Glomerular visceral epithelial cell (primary cell): Measurements from ENCODE around the gene MIP.
"Not testable (repeated sequence)": the region's sequence is repeated elsewhere in the genome, so short reads cannot be mapped to it uniquely, and the experiment has no call there.

Source experiments
- DNase-seq: peaks from one replicate; pipeline ENCODE4 v3.0.0-alpha.2; 2016; ENCODE audit errors: extremely low spot score

MIP gene

DNA sequence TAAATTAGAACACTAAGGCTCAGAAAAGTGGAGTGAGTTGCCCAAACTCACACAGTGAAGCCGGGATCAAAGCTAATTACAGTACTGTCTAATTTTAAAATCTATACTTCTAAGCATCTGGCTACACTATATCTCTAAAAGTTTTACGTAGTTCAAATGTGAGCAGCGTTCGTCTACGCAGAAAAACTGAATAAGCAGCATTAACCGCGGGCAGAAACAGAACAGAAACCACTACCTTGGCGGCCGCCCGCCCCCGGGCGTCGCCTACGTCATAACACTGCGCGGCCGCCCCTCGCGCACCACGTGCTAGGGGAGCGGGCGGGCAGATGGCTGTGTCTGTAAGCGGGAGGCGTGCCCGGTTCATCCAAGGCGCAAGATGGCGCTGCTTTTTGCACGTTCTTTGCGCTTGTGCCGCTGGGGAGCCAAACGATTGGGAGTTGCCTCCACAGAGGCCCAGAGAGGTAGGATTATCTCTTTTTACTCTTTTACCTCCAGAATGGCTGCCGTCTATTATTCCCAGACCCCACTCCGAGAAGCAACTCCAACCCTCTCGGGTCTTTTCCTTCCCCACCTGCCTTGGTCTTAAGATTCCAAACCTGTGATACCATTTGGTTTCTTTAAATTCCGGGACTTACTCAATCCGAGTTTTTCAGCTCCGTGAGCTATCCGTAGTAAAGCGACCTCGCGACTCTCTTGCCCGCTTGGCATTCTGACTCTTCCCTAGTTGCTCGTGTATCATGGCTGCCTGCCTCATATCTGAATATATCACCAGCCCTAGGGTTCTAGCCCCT lies 14.0 kb upstream of the MIP start, which contains the start of gene SPRYD4:
Gene SPRYD4 (plus strand): TSS at position 363 of the 791 bp plus-strand sequence. CDS start 14 bp downstream, at position 377.
- peak; percentile 89 for DNase-seq

DNA sequence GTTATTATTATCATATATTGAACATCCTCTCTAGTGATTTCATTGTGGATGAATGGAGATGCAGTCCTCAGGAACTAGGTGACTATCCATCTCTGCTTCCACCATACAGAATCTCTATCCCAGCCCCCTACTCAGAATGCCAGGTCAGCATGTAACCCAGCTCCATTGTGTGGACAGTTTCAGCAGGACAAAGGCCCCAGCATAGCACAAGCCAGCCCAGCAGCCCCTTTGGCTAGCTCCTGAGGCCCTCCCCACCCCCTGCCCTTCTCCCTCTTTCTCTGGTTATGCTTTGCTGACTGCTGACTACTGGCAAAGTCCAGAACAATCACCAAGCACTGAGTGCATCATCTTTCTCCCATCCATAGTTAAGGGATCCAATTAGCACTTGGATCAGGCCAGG lies 8.1 kb upstream of the MIP start:
- DNase-seq, result no peak

- DNase-seq, result peak; percentile 63
These were observed 7.0 kb upstream of the MIP start for GRCh38 chr12:56461235-56462159.

- no peak for DNase-seq
These were observed 3.4 kb upstream of the MIP start for GRCh38 chr12:56457817-56458216.

- DNase-seq, result no peak
These were observed 3.3 kb downstream of the MIP start for GRCh38 chr12:56451147-56451546.

DNA sequence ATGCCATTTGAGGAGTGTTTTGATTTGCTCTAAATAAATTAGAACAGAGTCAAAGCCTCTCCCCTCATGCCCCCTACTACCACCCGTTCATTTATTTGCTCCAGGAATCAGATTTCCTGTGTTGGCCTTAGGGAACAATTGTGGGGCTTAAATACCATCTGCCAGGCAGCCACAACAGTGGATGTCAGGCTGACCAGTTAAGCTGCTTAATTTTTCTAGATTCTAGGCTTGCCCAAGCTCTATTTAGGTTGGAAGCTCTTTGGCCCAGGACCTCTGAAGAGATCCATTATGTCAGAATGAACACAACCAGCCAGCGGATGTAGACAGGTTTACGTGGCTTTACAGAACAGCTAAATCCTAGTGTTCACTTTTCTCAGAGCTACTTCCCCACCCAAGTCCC lies 4.2 kb downstream of the MIP start:
- DNase-seq, result no peak

DNA sequence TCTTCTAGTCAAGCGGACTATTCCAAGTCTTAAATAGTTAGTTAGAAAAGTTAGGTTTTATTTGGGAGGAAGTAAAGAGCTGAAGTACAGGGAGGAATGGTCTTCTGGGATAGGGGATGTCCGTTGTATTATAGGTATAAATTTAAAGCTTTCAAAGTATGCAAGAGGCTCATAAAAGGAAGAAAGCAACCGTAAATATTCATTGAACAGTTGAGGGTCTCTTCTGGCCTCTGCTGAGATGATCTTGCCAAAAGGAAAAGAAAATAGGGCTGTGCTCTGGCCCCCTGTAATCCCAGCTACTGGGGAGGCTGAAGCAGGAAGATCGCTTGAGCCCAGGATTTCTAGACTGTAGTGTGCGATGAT lies 4.9 kb downstream of the MIP start:
- DNase-seq, result no peak

- peak; percentile 82 for DNase-seq
These were observed 5.4 kb downstream of the MIP start, which contains the start of gene TIMELESS for GRCh38 chr12:56448860-56449621. Gene TIMELESS, minus strand, starts transcription at chr12:56449426. Its CDS starts 15,256 bp downstream, at chr12:56434170.

DNA sequence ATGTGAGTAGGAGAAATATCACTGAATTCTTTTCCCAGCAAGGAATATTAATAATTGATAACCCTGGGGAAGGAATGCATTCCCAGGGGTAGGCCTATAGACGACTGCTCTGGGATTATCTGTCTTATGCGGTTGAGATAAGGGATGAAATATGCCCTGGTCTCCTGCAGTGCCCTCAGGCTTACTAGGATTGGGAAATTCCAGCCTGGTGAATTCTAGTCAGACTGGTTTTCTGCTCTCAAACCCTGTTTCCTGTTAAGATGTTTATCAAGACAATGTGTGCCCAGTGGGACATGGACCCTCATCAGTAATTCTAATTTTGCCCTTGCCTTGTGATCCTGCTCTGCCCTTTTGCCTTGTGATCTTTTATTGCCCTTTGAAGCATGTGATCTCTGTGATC lies 11.2 kb downstream of the MIP start:
- not testable (repeated sequence) for DNase-seq

GRCh38 chr12:56437430-56438176 lies 16.9 kb downstream of the MIP start:
- DNase-seq, result no peak

DNA sequence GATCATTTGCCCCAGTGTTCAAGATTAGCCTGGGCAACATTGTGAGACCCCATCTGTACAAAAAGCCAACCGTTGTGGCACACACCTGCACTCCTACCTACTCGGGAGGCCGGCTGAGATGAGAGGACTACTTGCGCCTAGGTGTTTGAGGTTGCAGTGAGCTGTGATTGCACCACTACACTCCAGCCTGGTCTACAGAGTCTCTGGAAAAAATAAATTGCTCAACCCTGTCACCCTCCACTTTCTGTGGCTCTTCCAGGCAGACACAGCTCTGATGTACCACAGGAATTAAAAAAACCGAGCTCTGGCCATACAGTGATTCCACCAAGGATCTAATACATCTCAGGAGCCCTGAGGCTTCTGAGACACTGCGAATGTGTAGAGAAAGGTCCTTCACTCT lies 19.6 kb downstream of the MIP start:
- DNase-seq, result no peak

DNA sequence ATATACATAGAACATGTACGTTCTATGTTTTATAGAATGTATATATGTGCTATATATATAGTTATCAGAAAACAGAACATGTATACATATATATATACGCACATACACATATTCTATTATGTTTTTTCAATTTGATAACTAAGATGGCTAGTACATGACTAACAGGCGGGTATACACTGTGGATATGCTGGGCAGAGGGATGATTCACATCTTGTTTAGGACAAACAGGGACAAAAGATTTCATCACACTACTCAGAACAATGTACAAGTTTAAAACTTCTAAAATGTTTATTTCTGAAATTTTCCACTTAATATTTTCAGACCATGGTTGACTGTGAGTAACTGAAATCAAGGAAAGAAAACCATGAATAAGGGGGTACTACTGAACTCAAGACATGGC lies 22.6 kb downstream of the MIP start:
- no peak for DNase-seq

- DNase-seq, result no peak
These were observed 23.2 kb downstream of the MIP start for GRCh38 chr12:56431288-56431687.

DNA sequence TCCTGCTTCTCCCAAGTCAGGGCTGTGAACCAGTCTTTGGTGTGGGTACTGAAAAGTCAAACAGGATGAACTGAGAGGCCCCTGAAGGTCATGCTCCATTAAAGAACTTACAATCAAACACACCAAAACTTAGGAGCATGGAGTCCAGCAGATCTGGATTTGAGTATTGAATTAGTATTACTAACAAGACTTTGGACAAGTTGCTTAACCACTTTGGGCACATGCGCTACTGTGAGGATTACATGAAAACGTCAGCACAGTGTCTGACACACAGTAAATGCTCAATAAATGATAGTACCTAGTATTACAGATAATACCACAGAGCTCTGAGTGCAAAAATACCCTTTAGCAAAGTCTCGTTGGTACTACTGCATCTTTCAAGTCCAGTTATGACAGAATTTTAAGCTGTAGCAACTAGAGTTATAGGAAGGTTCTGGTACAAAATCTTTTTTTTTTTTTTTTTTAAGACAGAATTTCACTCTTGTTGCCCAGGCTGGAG lies 28.5 kb downstream of the MIP start:
- no peak for DNase-seq

DNA sequence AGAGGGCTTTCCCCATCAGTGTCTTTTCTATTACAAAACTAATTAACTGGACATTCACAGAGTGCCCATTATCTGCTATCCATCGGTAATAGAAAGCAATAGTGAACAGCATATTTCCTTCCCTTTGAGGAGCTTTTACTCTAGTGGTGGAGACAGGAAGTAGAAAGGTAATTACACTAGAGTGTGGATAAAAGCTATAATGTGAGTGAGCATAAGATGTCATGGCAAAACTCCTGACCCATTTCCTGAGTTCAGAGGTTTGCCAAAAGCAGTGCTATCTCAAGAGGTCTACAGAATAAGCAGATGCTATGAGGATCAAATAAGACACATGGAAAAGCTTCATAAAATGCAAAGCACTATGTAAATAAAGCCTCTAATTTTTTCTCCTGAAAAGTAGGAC lies 29.3 kb downstream of the MIP start:
- DNase-seq, result no peak

DNA sequence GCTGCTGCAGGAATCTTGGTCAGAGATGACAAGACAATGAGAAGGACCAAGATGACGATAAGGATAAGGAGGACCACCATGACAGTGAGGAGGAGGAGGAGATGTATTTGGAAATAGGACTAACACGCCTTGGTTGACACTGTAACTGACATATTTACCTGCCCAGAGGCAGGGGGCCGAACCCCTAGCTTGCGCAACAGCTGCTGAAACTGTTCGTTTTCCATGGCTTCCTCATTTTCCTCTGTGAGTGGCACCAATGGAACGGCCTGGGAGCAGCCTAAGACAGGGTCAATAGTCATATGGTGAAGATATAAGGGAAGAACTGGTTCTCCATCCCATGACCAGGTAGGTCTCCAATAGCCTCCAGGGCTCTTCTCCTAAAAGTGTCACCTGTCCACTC lies 34.0 kb downstream of the MIP start:
- DNase-seq, result no peak

DNA sequence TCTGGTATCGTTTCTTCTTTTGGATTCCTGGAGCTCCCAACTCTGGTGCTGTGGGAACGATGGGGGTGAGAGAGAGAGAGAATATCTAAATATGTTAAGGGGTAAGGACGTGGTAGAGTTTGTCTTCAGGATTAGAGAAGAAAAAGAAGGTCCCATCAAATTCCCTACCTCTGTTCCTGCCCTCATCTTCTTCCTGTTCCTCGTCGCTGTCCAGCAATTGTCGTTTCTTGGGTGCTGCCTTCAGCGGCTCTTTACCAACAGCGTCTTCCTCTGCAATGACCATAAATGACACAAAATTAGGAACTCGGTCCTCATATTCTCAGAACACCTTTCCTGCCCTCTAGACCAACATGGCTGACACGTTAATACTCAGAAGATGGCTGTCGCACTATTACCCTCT lies 36.7 kb downstream of the MIP start:
- DNase-seq, result no peak

GRCh38 chr12:56414401-56414800 lies 40.1 kb downstream of the MIP start:
- no peak for DNase-seq

- no peak for DNase-seq
These were observed 41.1 kb downstream of the MIP start for GRCh38 chr12:56413392-56413791.

GRCh38 chr12:56411781-56412639 lies 42.4 kb downstream of the MIP start:
- no peak for DNase-seq
